H9 (cell line): Measurements from ENCODE around the gene FBXW9. TPM values are rescaled to one million over a fixed set of nuclear protein-coding genes. Genes with fewer than 3 reads are reported as not detected.

Experiments
- DNase-seq: peaks from one replicate; pipeline ENCODE4 v3.0.0-alpha.2; 2017
- H2AFZ ChIP-seq: one replicate; pipeline ENCODE4 v1.6.1; 2013; ENCODE audit warnings: mild to moderate bottlenecking, low read length, control low read depth, moderate library complexity
- H2AK5ac ChIP-seq: 2 replicates; pipeline ENCODE4 v1.6.1; 2013; ENCODE audit warnings: low read length, control low read depth, mixed read lengths; ENCODE audit not compliant: insufficient read length
- H2BK120ac ChIP-seq: one replicate; pipeline ENCODE4 v1.6.1; 2013; ENCODE audit warnings: low read depth, mild to moderate bottlenecking, low read length, control low read depth, inconsistent platforms; ENCODE audit not compliant: poor library complexity, severe bottlenecking
- H2BK12ac ChIP-seq: 2 replicates; pipeline ENCODE4 v1.6.1; 2013; ENCODE audit warnings: low read length, control low read depth, mixed read lengths, low read depth; ENCODE audit not compliant: insufficient read length
- H2BK15ac ChIP-seq: 2 replicates; pipeline ENCODE4 v1.6.1; 2013; ENCODE audit warnings: low read depth, low read length, control low read depth
- H2BK20ac ChIP-seq: one replicate; pipeline ENCODE4 v1.6.1; 2013; ENCODE audit warnings: low read depth, mild to moderate bottlenecking, low read length, control low read depth, inconsistent platforms; ENCODE audit not compliant: poor library complexity, severe bottlenecking
- H2BK5ac ChIP-seq: 2 replicates; pipeline ENCODE4 v1.6.1; 2013; ENCODE audit warnings: low read length, control low read depth, mixed read lengths; ENCODE audit not compliant: insufficient read length
- H3K14ac ChIP-seq: 2 replicates; pipeline ENCODE4 v1.6.1; 2013; ENCODE audit warnings: low read length, control low read depth; ENCODE audit not compliant: insufficient read depth
- H3K18ac ChIP-seq: 2 replicates; pipeline ENCODE4 v1.6.1; 2013; ENCODE audit warnings: low read depth, mild to moderate bottlenecking, mixed read lengths, low read length, control low read depth; ENCODE audit not compliant: insufficient read length
- H3K23ac ChIP-seq: 2 replicates; pipeline ENCODE4 v1.6.1; 2013; ENCODE audit warnings: low read length, control low read depth, mixed read lengths, low read depth; ENCODE audit not compliant: insufficient read length
- H3K23me2 ChIP-seq: 2 replicates; pipeline ENCODE4 v1.6.1; 2013; ENCODE audit warnings: low read depth, mild to moderate bottlenecking, mixed read lengths, low read length, control low read depth; ENCODE audit not compliant: insufficient read length, poor library complexity, severe bottlenecking
- H3K27ac ChIP-seq: 2 replicates; pipeline ENCODE4 v1.5.1; 2013; ENCODE audit warnings: low read length, control low read depth, mixed read lengths, low read depth; ENCODE audit not compliant: insufficient read length
- H3K27me3 ChIP-seq: 2 replicates; pipeline ENCODE4 v1.6.1; 2013; ENCODE audit warnings: low read length, control low read depth, inconsistent platforms; ENCODE audit not compliant: insufficient read depth
- H3K4ac ChIP-seq: 2 replicates; pipeline ENCODE4 v1.6.1; 2013; ENCODE audit warnings: low read depth, mild to moderate bottlenecking, control low read depth, inconsistent platforms, low read length, moderate library complexity
- H3K4me1 ChIP-seq: 2 replicates; pipeline ENCODE4 v1.6.1; 2013; ENCODE audit warnings: low read length, control low read depth, inconsistent platforms; ENCODE audit not compliant: insufficient read depth
- H3K4me2 ChIP-seq: 2 replicates; pipeline ENCODE4 v1.6.1; 2013; ENCODE audit warnings: low read length, control low read depth, mixed read lengths; ENCODE audit not compliant: insufficient read length, insufficient read depth
- H3K56ac ChIP-seq: 2 replicates; pipeline ENCODE4 v1.6.1; 2013; ENCODE audit warnings: low read depth, mild to moderate bottlenecking, mixed read lengths, low read length, control low read depth; ENCODE audit not compliant: insufficient read length
- H3K79me1 ChIP-seq: 2 replicates; pipeline ENCODE4 v1.6.1; 2013; ENCODE audit warnings: low read depth, mild to moderate bottlenecking, moderate library complexity, low read length, control low read depth, inconsistent platforms; ENCODE audit not compliant: insufficient read depth, poor library complexity, severe bottlenecking
- H3K79me2 ChIP-seq: 2 replicates; pipeline ENCODE4 v1.6.1; 2013; ENCODE audit warnings: low read length, control low read depth, inconsistent platforms; ENCODE audit not compliant: insufficient read depth
- H3K9ac ChIP-seq: 2 replicates; pipeline ENCODE4 v1.6.1; 2013; ENCODE audit warnings: low read length, control low read depth, mixed read lengths; ENCODE audit not compliant: insufficient read length; ENCODE audit errors: extremely low read depth
- H3K9me3 ChIP-seq: one replicate; pipeline ENCODE4 v1.6.1; 2013; ENCODE audit warnings: low read depth, low read length, inconsistent platforms; ENCODE audit not compliant: control insufficient read depth
- H3T11ph ChIP-seq: one replicate; pipeline ENCODE4 v1.6.1; 2013; ENCODE audit warnings: mild to moderate bottlenecking, low read length, control low read depth, inconsistent platforms
- H4K20me1 ChIP-seq: one replicate; pipeline ENCODE4 v1.6.1; 2013; ENCODE audit not compliant: control insufficient read depth, insufficient read length, insufficient read depth
- H4K5ac ChIP-seq: 2 replicates; pipeline ENCODE4 v1.6.1; 2013; ENCODE audit warnings: low read depth, mild to moderate bottlenecking, mixed read lengths, low read length, control low read depth; ENCODE audit not compliant: insufficient read length
- H4K8ac ChIP-seq: replicated peaks from 2 replicates; pipeline ENCODE4 v1.6.1; 2013; ENCODE audit warnings: low read length, control low read depth, mixed read lengths, low read depth; ENCODE audit not compliant: insufficient read length
- H4K91ac ChIP-seq: 2 replicates; pipeline ENCODE4 v1.6.1; 2013; ENCODE audit warnings: low read depth, mild to moderate bottlenecking, moderate library complexity, mixed read lengths, low read length, control low read depth; ENCODE audit not compliant: insufficient read length
- H3K27ac Mint-ChIP-seq, 3 experiments: 2 replicates in 2 of 3; 3 replicates in 1 of 3; pipeline ENCODE4 v1.8.0; 2020 to 2021; ENCODE audit warnings: mixed read lengths in 3 of 3, mild to moderate bottlenecking in 1 of 3, moderate library complexity in 1 of 3
- H3K27me3 Mint-ChIP-seq: 2 replicates; pipeline ENCODE4 v1.8.0; 2021; ENCODE audit warnings: low read depth, mild to moderate bottlenecking, moderate library complexity, mixed read lengths
- H3K36me3 Mint-ChIP-seq, 3 experiments: 2 replicates in 2 of 3; 3 replicates in 1 of 3; pipeline ENCODE4 v1.8.0; 2020 to 2021; ENCODE audit warnings: low read depth in 3 of 3, mixed read lengths in 3 of 3; ENCODE audit not compliant: insufficient read depth in 1 of 3
- H3K4me1 Mint-ChIP-seq, 2 experiments: 2 replicates each; pipeline ENCODE4 v1.8.0; 2020; ENCODE audit warnings: mixed read lengths in 2 of 2
- H3K4me3 Mint-ChIP-seq, 2 experiments: 2 replicates in 1 of 2; 3 replicates in 1 of 2; pipeline ENCODE4 v1.8.0; 2020 to 2021; ENCODE audit warnings: mild to moderate bottlenecking in 2 of 2, mixed read lengths in 2 of 2, moderate library complexity in 1 of 2
- H3K9me3 Mint-ChIP-seq, 2 experiments: 2 replicates in 1 of 2; 3 replicates in 1 of 2; pipeline ENCODE4 v1.8.0; 2020; ENCODE audit warnings: mild to moderate bottlenecking in 2 of 2, mixed read lengths in 2 of 2, moderate library complexity in 1 of 2
- WGBS: extraction: QIAGEN DNeasy Blood & Tissue Kit; methylation state at CpG from one replicate; pipeline ENCODE4 v1.1.7; 2013; ENCODE audit warnings: missing lambda C conversion rate, low lambda C conversion rate, mixed read lengths; ENCODE audit not compliant: insufficient read length; ENCODE audit errors: extremely low coverage; 5-methylcytosine and 5-hydroxymethylcytosine counted together
- total RNA-seq: library from RNA; stranded (reverse); gene quantifications from 2 replicates; pipeline ENCODE4 v1.2.1, GENCODE V29; 2021
- TF ChIP-seq, protein P1 (sequence below): fragments of 200-600 bp; sonication (generic); conservative IDR thresholded peaks from 3 replicates; pipeline ENCODE4 v1.8.0; 2021; ENCODE audit warnings: antibody characterized with exemption, mild to moderate bottlenecking

The FBXW9 gene
- total RNA-seq, 1 experiment from 2014 or later, result 11.7 TPM

DNA sequence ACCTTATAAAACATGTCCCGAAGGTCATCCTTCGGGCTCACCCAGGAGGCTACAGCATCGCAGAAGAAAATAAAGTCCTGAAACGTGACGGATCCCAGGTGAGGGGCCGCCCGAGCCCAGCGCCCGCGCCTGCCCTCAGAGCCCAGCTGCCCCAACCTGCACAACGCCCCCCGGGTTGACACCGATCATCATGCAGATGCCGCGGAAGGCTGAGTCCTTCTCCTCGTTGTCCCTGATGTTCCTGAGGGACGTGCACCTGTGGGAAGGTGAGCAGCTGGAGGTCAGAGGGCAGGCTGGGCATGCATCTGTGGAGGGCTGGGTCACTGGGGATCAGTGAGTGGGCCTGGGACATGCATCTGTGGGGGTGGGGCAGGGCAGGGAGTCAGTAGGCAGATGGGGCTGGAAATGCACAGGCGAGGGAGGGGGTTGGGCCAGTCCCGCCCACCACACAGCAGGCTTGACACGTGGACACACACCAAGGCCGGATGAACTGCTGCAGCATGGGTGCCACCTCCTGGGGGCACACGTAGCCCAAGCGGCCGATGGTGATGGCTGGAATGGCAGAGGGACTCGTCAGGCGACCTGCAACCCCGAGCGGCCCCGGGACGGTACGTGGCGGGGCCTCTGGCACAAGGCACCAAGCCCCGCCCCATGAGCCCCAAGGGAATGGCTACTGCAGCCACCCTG, 5.3 kb upstream of the FBXW9 start:
- Histone ChIP-seq H3K27me3 (no peaks in the 10 kb centered on the region), H3K18ac (no peak overlapping the region), H4K20me1 (no peaks in the 10 kb centered on the region), H2BK120ac (no peak overlapping the region), H2BK5ac (no peak overlapping the region), H4K8ac (no peak overlapping the region), H3K9me3 (no peaks in the 10 kb centered on the region), H2AFZ (no peak overlapping the region), H3K27ac (no peak overlapping the region), H3K79me1 (no peaks in the 10 kb centered on the region), H2AK5ac (no peak overlapping the region), H3K23ac (no peak overlapping the region), H3K56ac (no peak overlapping the region), H4K91ac (no peak overlapping the region), H2BK12ac (no peak overlapping the region), H3K4ac (no peak overlapping the region), H3K14ac (no peak overlapping the region), H3K4me2 (no peak overlapping the region), H3K9ac (no peak overlapping the region), H3K4me1 (no peaks in the 10 kb centered on the region), H2BK20ac (no peak overlapping the region), H3K23me2 (peaks cover 1% of the 10 kb centered on the region), H4K5ac (no peak overlapping the region), H2BK15ac (no peak overlapping the region), H3K79me2 (no peaks in the 10 kb centered on the region), H3T11ph (no peak overlapping the region)
- no peak overlapping the region for H3K4me3 Mint-ChIP-seq
- no peaks in the 10 kb centered on the region; a peak in 1 of 5 replicates for H3K9me3 Mint-ChIP-seq
- H3K27ac Mint-ChIP-seq, result no peak overlapping the region
- peaks cover 50 to 80% (median 67%) of the 10 kb centered on the region in 3 experiments for H3K36me3 Mint-ChIP-seq
- no CpG with 5 or more reads among the region's 33 CpGs for WGBS
- no peak for DNase-seq
- TF ChIP-seq, protein P1, sequence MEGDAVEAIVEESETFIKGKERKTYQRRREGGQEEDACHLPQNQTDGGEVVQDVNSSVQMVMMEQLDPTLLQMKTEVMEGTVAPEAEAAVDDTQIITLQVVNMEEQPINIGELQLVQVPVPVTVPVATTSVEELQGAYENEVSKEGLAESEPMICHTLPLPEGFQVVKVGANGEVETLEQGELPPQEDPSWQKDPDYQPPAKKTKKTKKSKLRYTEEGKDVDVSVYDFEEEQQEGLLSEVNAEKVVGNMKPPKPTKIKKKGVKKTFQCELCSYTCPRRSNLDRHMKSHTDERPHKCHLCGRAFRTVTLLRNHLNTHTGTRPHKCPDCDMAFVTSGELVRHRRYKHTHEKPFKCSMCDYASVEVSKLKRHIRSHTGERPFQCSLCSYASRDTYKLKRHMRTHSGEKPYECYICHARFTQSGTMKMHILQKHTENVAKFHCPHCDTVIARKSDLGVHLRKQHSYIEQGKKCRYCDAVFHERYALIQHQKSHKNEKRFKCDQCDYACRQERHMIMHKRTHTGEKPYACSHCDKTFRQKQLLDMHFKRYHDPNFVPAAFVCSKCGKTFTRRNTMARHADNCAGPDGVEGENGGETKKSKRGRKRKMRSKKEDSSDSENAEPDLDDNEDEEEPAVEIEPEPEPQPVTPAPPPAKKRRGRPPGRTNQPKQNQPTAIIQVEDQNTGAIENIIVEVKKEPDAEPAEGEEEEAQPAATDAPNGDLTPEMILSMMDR, result no peak
- peaks cover 8 to 14% of the 10 kb centered on the region in 2 experiments for H3K4me1 Mint-ChIP-seq
- no peaks in the 10 kb centered on the region; the same call in 1 of the 2 replicates for H3K27me3 Mint-ChIP-seq
